Suppressor macrophage treated with lipopolysaccharide for 4 hours (primary cell): ENCODE results near the gene TMEM101.
"Not testable (repeated sequence)": the region's sequence is repeated elsewhere in the genome, so short reads cannot be mapped to it uniquely, and the experiment has no call there.

Experiments
- DNase-seq: peaks from one replicate; pipeline ENCODE4 v3.0.0-alpha.2; 2020

The TMEM101 gene

DNA sequence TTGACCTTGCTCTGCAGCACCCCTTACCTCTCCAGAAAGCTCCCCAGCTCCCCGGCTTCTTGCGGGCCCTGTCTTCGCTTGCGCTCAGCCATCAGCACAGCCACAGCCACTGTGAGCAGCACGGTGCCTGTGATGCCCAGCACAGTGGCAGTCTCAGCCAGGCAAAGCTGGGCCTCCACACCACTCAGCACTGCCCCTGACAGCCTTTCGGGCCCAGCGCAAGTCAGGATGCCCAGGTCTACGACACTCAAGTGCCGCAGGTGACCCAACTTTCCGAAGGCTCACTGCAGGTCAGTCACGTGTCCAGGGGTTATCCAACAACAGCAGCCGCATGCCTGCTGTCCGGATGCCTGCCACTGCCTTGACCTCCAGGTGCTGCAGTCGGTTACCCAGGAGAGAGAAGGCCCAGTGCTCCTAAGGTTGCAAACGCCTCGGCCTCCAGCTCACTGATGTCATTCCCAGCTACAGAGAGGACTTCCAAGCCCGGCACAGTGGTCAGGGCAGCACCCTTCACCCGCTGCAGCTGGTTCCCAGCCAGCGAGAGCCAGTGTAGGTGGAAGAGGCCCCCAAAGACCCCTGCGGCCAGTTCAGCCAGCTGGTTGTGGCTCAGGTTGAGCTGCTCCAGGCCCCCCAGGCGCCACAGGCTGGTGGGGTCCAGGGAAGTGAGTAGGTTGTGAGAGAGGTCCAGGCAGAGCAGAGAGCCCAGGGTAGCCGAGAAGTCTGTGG is 8.9 kb upstream of the TMEM101 start:
- DNase-seq, result no peak

DNA sequence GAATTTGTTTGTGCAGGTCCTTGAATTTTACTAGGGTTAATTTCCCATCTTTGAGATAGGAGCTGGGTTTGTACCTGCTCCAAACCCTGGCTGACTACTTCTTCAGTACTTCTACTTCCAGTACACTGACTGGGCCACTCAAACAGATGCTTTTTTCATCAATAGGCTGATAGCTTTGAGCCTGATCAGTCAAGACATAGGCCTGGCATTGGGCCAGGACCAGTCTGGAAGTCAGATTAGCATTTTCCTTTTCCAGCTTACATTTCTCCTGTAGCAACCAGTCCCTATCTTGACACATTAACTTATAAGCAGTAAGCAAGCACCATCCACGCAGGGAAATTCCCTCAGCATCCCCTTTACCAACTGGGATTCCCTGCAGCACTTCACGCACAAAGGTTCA is 7.5 kb upstream of the TMEM101 start:
- peak; percentile 10 for DNase-seq

DNA sequence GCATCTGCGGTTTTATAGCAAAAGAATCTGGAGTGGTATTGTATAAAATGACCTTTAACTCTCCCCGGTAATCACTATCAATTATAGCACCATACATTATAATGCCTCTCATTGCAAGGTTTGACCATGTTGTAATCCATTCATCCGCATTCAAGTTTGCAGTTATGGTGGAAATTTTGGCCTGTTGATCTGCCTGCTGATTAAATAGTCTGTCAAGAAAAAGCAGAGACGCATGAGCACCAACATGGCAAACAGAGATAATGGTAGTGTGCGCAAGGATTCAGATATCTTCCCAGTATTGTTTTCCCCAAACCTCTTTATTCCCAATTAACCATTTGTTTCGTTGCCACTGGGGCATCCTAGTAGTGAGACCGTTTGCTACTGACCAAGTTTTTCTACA is 6.5 kb upstream of the TMEM101 start:
- not testable (repeated sequence) for DNase-seq

DNA sequence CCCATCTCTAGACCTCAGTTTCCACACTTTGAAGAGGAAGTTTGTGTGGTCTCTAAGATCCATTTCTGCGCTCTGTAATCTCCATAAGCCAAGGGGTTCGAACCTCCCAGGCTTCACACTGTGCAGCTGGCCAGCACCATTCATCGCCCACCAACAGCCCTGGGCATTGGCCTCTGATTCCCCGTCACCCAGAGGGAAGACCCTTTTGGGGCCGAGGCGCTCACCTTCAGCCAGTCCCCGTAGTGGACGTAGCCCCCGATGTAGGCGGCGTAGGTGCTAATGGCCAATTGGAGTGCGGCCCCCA is 678 bp downstream of the TMEM101 start:
- DNase-seq, result no peak

GRCh38 chr17:44012874-44013273 is 1.9 kb downstream of the TMEM101 start:
- DNase-seq, result no peak

DNA sequence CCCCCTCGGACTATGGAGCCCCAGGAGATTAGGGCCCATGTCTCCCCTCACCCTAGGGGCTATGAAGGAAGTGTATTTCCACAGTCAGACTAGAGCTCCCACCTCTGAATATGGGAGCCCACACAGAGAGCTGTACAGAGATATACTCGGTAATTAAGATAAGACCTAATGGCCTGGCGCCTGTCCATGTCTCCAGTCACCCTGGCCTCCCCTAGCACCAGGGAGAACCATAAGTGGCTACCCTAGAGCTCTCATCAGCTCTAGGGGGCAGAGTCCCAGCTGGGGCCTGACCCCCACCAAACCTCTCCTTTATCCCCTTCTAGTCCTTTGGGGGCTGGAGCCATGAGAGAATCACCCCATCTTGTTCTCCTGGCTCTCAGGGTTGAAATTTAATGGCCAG is 2.4 kb downstream of the TMEM101 start:
- no peak for DNase-seq

DNA sequence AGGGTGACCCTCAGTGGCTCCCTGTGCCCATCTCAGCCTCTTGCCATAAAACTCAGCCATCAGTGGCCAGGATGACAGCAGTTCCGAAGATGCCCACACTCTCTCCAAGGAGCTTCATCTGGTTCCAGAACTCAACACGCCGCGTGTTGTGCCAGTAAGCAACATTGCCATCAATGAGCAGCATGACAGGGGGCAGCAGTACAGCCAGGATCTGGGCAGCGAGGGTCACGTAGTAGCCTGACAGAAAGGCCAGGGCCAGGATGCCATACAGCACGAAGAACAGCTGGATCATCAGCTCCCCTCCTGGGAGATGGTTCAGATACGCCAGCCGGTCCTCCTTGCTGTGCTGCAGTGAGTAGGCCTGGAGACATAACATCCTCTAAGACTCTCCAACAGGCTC is 2.9 kb downstream of the TMEM101 start:
- no peak for DNase-seq

- no peak for DNase-seq
Measured at GRCh38 chr17:44010966-44011647, 3.7 kb downstream of the TMEM101 start.

DNA sequence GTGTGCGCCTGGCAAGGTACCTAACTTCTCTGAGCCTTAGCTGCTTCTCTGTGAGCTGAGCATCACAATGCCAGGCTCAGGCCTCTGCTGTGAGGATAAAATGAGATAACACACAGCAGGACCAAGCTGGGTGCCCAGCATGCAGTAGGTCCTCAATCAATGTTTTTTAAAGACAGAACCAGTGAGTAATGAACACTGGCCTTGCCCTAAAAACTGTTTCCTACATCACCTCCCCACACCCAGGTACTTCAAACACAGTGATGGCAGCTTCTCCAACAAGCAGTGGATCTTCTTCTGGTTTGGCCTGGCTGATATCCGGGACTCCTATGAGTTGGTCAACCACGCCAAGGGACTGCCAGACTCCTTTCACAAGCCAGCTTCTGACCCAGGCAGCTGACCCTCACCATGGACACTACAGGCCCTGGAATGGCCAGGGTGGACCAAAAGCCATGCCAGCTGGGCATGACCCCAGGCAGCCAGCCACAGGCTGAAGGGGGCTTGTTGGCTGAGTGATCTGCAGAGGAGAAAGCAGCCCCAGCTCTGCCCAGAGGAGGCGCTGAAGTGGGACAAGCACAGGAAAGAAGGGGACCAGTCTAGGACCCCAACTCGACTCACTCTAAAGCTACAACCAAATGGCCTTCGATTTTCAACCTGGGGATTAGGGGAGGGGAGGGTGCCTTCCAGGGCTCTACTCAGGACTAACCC is 6.4 kb downstream of the TMEM101 start:
- DNase-seq, result no peak

- DNase-seq, result peak; percentile 57
Measured at GRCh38 chr17:44007346-44008204, 7.2 kb downstream of the TMEM101 start.

GRCh38 chr17:44006598-44007345 is 8.0 kb downstream of the TMEM101 start:
- peak; percentile 100 for DNase-seq

- DNase-seq, result no peak
Measured at GRCh38 chr17:44006272-44006597, 8.5 kb downstream of the TMEM101 start.

GRCh38 chr17:44005527-44006271 is 9.1 kb downstream of the TMEM101 start:
- DNase-seq, result peak; percentile 4

DNA sequence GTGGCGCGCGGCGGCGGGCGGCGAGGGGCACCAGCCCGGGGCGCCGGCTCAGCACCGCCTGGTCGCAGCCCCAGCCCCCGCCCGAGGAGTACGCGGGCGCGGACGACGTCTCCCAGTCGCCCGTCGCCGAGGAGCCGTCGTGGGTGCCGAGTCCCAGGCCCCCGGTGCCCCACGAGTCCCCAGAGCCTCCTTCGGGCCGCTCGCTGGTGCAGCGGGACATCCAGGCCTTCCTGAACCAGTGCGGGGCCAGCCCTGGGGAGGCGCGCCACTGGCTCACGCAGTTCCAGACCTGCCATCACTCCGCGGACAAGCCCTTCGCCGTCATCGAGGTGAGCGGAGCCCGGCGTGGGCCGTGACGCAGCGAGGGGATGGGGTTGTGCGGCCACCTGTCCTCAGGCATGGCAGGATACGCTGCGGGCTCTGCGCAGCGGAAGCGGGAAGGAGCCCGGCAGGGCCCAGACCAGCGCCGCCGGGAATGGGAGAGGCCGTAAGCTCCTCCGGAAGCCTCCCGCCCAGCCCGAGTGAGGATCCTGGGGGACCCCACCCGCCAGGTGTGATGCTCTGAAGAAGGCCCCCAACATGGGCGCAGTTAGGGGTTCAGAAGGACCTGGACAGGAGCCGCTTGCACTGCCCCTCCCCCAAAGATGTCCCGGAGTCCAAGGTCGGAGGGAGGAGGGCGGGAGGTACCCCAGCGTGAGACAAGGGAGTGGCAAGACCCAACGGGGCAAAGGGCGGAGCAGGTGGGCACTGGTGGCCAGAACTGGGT is 9.8 kb downstream of the TMEM101 start:
- no peak for DNase-seq

- no peak for DNase-seq
Measured at GRCh38 chr17:44004077-44004760, 10.5 kb downstream of the TMEM101 start, which contains the start of gene NAGS. Gene NAGS (plus strand): TSS chr17:44004622. CDS start chr17:44004664, 42 bp downstream.

GRCh38 chr17:44002141-44002848 is 12.5 kb downstream of the TMEM101 start:
- DNase-seq, result peak; percentile 41

GRCh38 chr17:44001461-44001920 is 13.3 kb downstream of the TMEM101 start:
- no peak for DNase-seq

- DNase-seq, result no peak
Measured at GRCh38 chr17:44000871-44001460, 13.8 kb downstream of the TMEM101 start.
